ENCODE measurements around the gene CYP39A1.

CYP39A1 gene

DNA sequence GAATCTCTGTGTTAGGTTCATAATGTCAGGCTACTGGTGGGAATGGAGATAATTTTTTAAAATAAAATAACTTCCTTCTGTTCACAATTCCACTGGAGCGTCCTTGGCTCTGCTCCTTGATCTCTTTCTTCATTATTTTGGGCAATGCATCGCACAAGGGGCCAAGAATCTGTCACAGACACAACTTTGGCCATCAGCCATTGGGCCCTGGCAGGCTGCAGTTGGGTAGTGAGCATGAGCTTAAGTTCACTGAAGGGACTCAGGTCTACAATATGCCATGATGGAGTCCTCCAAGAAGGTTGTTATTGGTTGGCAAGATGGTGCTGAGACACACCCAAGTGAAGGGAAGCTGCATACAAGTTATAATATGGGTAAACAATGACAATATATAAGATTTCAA lies 40.0 kb downstream of the CYP39A1 start:
- H3K4me3 ChIP-seq (ENCODE audit: low read length), result no peak overlapping the region
- no peaks in the 10 kb centered on the region for H3K9me3 ChIP-seq (ENCODE audit: control insufficient read depth, low read length)
- no peaks in the 10 kb centered on the region for H3K27me3 ChIP-seq (ENCODE audit: control insufficient read depth, insufficient read depth, low read length)
- H3K36me3 ChIP-seq (ENCODE audit: control insufficient read depth, insufficient read depth, low read length), result no peaks in the 10 kb centered on the region
- H3K9ac ChIP-seq (ENCODE audit: low read length), result no peak overlapping the region
- no peaks in the 10 kb centered on the region for H3K4me1 ChIP-seq (ENCODE audit: control insufficient read depth, insufficient read depth, low read length)

DNA sequence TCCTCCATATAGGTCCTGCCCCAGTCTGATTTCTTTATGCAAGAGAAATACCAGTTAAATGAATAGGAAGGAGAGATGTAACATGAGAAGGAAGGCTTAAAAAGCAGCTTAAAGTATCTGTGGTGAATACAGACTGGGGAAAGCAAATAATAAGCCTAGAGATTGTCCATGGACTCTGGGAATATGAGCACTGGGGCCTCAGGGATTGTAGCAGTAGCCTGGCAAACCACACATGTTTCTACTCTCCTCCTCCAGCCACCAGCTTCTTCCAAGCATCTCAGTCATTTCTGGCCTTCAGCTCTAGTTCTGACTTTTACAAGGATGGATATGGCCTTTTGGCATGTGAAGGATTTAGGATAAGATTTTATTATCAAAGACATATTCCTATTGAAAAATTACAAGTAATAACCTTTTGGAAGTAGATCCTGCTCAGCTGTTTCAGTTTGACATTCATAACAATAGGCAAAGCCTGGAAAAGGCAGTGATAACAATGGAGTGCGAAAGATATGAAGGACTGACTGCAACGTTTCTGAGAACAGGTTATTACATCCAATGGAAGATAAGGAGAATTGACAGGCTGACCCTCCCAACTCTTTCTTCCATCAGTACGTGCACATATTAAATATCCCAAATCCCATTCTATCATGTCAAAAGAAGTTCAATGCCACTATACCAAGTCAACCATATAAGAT lies 41.6 kb downstream of the CYP39A1 start:
- no peaks in the 10 kb centered on the region for H3K4me1 ChIP-seq (ENCODE audit: control insufficient read depth, insufficient read depth, low read length)
- H3K4me3 ChIP-seq (ENCODE audit: low read length), result no peak overlapping the region
- H3K9me3 ChIP-seq (ENCODE audit: control insufficient read depth, low read length), result no peaks in the 10 kb centered on the region
- H3K27me3 ChIP-seq (ENCODE audit: control insufficient read depth, insufficient read depth, low read length), result no peaks in the 10 kb centered on the region
- H3K9ac ChIP-seq (ENCODE audit: low read length), result no peak overlapping the region
- no peaks in the 10 kb centered on the region for H3K36me3 ChIP-seq (ENCODE audit: control insufficient read depth, insufficient read depth, low read length)

DNA sequence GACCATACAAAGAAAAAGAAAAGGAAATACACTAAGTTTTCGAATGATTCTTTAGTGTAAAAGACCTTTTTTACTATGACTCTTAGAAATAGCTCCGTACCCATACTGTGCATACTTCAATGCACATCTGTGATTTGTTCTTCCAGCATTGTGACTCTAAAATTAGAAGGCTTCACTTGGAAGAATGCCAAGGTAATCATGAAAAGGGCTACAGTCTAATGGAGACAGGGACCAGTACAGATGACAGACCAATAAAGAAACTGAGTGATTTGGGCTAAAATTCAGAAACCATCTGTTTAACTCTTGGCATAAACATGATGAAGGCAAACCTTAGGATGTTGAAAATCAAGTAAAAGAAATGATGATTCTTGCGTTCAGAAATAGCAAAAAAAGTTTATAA lies 46.3 kb downstream of the CYP39A1 start:
- Histone ChIP-seq H3K4me1 (ENCODE audit: control insufficient read depth, insufficient read depth, low read length) (no peaks in the 10 kb centered on the region), H3K36me3 (ENCODE audit: control insufficient read depth, insufficient read depth, low read length) (no peaks in the 10 kb centered on the region), H3K9me3 (ENCODE audit: control insufficient read depth, low read length) (no peaks in the 10 kb centered on the region), H3K9ac (ENCODE audit: low read length) (no peak overlapping the region), H3K27me3 (ENCODE audit: control insufficient read depth, insufficient read depth, low read length) (no peaks in the 10 kb centered on the region), H3K4me3 (ENCODE audit: low read length) (no peak overlapping the region)

DNA sequence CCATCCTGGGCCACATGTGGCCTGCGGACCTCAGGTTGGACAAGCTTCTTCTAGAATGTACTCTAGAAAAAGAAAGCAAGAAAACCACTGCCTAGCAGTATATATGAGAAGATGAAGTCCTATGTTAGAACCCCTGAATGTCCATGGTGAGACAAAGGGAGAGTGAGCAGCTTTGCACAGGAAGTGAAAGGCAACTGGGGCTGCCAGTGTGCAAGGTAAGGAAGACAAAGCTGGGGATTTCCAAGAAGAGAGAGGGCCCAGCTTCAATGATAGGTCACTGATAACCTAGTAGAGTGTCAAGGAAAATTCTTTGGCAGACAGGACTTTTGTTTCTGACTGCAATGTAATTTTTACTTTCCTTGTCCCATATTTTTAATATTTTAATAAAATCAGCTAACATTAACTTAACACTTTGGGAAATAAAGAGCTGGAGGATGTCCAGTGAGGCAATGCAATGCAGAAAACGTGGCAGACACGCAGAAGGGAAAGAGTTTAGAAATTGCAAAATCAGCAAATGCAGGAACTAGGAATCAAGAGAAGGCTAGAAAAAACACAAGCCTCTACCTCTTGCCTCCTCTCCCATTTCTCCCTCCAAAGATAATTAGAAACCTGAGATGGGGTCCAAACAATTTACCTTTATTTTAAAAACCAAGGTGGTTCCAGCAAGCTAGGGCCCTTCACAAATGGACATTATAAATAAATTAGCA lies 47.4 kb downstream of the CYP39A1 start:
- Histone ChIP-seq H3K36me3 (ENCODE audit: control insufficient read depth, insufficient read depth, low read length) (no peaks in the 10 kb centered on the region), H3K9ac (ENCODE audit: low read length) (no peak overlapping the region), H3K9me3 (ENCODE audit: control insufficient read depth, low read length) (no peaks in the 10 kb centered on the region), H3K4me1 (ENCODE audit: control insufficient read depth, insufficient read depth, low read length) (no peaks in the 10 kb centered on the region), H3K27me3 (ENCODE audit: control insufficient read depth, insufficient read depth, low read length) (no peaks in the 10 kb centered on the region), H3K4me3 (ENCODE audit: low read length) (no peak overlapping the region)

DNA sequence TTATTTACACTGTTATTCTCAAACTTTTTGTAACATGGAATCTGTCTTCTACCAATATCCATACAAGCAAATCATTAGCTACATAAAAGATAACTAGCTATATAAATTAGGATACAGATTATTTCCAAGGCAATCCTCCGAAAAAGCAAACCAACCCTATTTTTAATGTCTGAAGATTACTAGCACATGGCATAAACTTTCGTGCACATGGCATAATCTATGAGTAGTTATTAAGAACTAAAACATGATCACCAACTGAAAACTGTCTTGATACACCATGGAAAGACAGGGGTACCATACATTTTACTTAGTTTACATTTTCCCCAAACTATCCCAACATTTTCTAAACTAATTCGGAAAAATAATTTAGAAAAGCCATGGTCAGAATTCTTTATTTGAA lies 54.4 kb downstream of the CYP39A1 start:
- H3K9ac ChIP-seq (ENCODE audit: low read length), result no peak overlapping the region
- no peaks in the 10 kb centered on the region for H3K27me3 ChIP-seq (ENCODE audit: control insufficient read depth, insufficient read depth, low read length)
- no peaks in the 10 kb centered on the region for H3K9me3 ChIP-seq (ENCODE audit: control insufficient read depth, low read length)
- no peak overlapping the region for H3K4me3 ChIP-seq (ENCODE audit: low read length)
- no peaks in the 10 kb centered on the region for H3K36me3 ChIP-seq (ENCODE audit: control insufficient read depth, insufficient read depth, low read length)
- no peaks in the 10 kb centered on the region for H3K4me1 ChIP-seq (ENCODE audit: control insufficient read depth, insufficient read depth, low read length)

DNA sequence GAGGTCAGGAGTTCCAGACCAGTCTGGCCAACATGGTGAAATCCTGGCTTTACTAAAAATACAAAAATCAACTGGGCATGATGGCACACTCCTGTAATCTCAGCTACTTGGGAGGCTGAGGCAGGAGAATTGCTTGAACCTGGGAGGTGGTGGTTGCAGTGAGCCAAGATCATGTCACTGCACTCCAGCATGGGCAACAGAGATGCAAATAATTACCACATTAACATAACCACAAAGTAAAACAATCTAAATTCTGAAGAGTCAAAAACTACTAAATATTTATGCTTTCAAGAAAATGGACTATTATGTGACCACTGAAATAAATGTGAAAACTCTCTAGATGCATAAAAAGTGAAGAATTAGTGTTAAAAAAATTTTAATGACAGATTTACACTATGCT lies 59.9 kb downstream of the CYP39A1 start:
- no peaks in the 10 kb centered on the region for H3K36me3 ChIP-seq (ENCODE audit: control insufficient read depth, insufficient read depth, low read length)
- H3K9ac ChIP-seq (ENCODE audit: low read length), result no peak overlapping the region
- no peaks in the 10 kb centered on the region for H3K4me1 ChIP-seq (ENCODE audit: control insufficient read depth, insufficient read depth, low read length)
- H3K9me3 ChIP-seq (ENCODE audit: control insufficient read depth, low read length), result no peaks in the 10 kb centered on the region
- no peaks in the 10 kb centered on the region for H3K27me3 ChIP-seq (ENCODE audit: control insufficient read depth, insufficient read depth, low read length)
- no peak overlapping the region for H3K4me3 ChIP-seq (ENCODE audit: low read length)

DNA sequence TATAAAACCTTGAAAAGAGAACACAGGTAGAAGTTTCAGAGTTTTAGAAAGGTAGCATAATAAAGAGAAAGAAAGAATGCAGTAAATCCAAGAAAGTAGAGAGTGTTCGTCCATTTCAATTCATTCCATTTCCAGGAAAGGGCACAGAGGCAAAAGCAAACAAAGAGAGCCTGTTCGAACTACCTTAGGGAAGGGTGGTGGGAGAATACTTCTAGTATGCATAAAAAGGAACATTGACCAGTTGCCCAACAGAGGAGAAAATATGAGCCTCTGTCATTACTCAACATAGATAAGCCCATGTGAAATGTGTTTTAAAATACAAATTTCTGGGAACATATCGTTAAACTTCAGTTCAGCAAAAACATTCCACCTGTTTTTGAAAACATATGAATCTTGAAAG lies 60.6 kb downstream of the CYP39A1 start:
- no peaks in the 10 kb centered on the region for H3K4me1 ChIP-seq (ENCODE audit: control insufficient read depth, insufficient read depth, low read length)
- H3K9ac ChIP-seq (ENCODE audit: low read length), result no peak overlapping the region
- H3K36me3 ChIP-seq (ENCODE audit: control insufficient read depth, insufficient read depth, low read length), result no peaks in the 10 kb centered on the region
- no peaks in the 10 kb centered on the region for H3K27me3 ChIP-seq (ENCODE audit: control insufficient read depth, insufficient read depth, low read length)
- no peaks in the 10 kb centered on the region for H3K9me3 ChIP-seq (ENCODE audit: control insufficient read depth, low read length)
- H3K4me3 ChIP-seq (ENCODE audit: low read length), result no peak overlapping the region

DNA sequence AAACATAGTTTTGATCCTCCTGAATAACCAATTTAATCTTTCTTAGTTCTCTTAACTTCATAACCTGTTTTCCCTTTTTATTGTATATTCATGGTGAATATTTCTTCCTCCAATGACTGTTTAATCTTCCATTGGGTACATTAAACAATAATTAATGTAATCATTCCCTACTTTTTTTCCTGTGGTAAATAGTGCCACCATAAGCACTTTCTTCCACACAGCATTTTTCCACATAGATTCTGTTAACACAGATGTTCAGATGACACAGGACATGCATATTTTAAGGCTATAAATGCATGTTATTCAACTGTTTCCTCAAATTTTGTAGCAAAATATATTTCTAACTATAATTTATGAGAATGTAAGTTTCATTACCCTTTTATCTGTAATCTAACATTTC lies 61.9 kb downstream of the CYP39A1 start:
- Histone ChIP-seq H3K36me3 (ENCODE audit: control insufficient read depth, insufficient read depth, low read length) (no peaks in the 10 kb centered on the region), H3K4me3 (ENCODE audit: low read length) (no peak overlapping the region), H3K9ac (ENCODE audit: low read length) (no peak overlapping the region), H3K9me3 (ENCODE audit: control insufficient read depth, low read length) (no peaks in the 10 kb centered on the region), H3K4me1 (ENCODE audit: control insufficient read depth, insufficient read depth, low read length) (no peaks in the 10 kb centered on the region), H3K27me3 (ENCODE audit: control insufficient read depth, insufficient read depth, low read length) (no peaks in the 10 kb centered on the region)

DNA sequence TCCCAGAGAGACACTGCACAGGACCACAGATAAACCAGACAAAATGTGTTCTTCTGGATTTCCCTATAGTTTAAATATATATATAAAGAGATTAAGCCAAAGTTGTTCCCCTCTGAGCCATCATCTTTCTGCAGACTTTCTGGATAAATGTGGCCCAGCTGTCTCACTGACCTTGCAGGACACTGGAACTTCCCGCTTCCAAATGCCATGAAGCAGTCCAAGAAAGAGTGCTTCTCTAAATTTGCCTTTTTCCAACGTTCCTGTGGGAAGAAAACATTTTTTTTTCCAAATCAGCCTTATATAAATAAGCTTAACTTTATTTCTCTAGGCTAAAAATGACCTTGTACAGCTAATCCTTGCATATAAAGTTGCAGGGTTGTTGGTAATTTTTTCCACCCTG lies 65.7 kb downstream of the CYP39A1 start:
- no peaks in the 10 kb centered on the region for H3K27me3 ChIP-seq (ENCODE audit: control insufficient read depth, insufficient read depth, low read length)
- H3K9ac ChIP-seq (ENCODE audit: low read length), result no peak overlapping the region
- H3K36me3 ChIP-seq (ENCODE audit: control insufficient read depth, insufficient read depth, low read length), result no peaks in the 10 kb centered on the region
- H3K4me3 ChIP-seq (ENCODE audit: low read length), result no peak overlapping the region
- peaks cover under 1% of the 10 kb centered on the region for H3K4me1 ChIP-seq (ENCODE audit: control insufficient read depth, insufficient read depth, low read length)
- H3K9me3 ChIP-seq (ENCODE audit: control insufficient read depth, low read length), result no peaks in the 10 kb centered on the region

DNA sequence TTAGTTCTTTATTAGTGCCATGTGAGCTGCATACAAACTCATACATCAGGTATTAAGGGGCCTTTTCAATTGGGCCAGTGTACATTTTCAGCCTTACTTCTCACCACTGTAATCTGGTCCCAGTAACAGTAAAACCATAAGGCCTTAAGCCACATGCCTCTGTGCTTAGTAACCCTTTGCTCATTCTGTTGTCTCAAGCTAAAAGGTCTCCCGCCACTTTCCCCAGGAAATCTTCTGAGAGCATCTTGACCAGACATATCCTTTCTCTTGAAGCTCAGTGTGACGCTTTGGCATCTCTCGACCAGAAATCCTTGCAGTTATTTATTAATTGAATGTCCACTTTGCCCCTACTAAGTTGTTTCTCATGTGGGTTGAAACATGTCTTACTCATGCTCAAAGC lies 68.0 kb downstream of the CYP39A1 start:
- peaks cover 9% of the 10 kb centered on the region for H3K4me1 ChIP-seq (ENCODE audit: control insufficient read depth, insufficient read depth, low read length)
- H3K9ac ChIP-seq (ENCODE audit: low read length), result no peak overlapping the region
- no peaks in the 10 kb centered on the region for H3K27me3 ChIP-seq (ENCODE audit: control insufficient read depth, insufficient read depth, low read length)
- no peaks in the 10 kb centered on the region for H3K36me3 ChIP-seq (ENCODE audit: control insufficient read depth, insufficient read depth, low read length)
- H3K9me3 ChIP-seq (ENCODE audit: control insufficient read depth, low read length), result no peaks in the 10 kb centered on the region
- H3K4me3 ChIP-seq (ENCODE audit: low read length), result no peak overlapping the region

DNA sequence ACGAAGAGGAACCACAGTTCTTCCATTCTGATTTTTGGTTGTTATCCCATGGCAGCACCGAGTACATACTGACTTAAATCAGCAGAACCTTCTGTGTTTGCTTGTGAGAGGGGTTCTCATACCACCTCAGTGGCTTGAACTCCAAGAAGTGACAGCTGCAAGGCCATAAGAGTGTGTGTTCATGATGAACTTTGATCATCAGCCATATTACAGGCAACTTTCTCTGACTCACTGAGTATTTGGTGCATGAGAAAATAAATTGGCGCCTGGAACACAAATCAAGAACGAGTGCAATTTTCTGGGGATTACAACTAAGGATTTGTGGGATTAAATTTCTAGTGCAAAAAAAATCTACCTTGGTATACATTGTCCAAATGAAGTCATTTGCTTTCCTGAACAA lies 68.9 kb downstream of the CYP39A1 start:
- Histone ChIP-seq H3K27me3 (ENCODE audit: control insufficient read depth, insufficient read depth, low read length) (no peaks in the 10 kb centered on the region), H3K4me3 (ENCODE audit: low read length) (no peak overlapping the region), H3K9ac (ENCODE audit: low read length) (no peak overlapping the region), H3K4me1 (ENCODE audit: control insufficient read depth, insufficient read depth, low read length) (peaks cover 9% of the 10 kb centered on the region), H3K36me3 (ENCODE audit: control insufficient read depth, insufficient read depth, low read length) (no peaks in the 10 kb centered on the region), H3K9me3 (ENCODE audit: control insufficient read depth, low read length) (no peaks in the 10 kb centered on the region)

DNA sequence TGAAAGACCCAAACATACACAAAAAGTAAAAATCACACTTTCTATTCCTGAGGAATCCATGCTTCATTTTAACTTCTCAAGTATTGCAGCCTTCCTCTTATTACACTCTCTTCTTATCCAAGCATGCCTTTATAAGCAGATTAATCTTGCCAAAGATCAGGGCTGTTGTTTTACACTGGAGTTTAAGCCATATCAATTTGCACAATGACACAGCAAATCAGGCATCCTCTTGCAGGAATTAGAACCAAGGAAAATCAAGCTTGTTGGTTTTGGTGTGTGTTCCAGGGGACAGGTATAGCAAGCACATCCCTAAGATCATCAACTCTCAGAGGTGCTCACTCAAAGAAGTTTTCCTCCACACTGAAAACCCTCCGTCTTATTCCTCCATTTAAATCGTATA lies 69.5 kb downstream of the CYP39A1 start:
- H3K4me3 ChIP-seq (ENCODE audit: low read length), result no peak overlapping the region
- no peaks in the 10 kb centered on the region for H3K9me3 ChIP-seq (ENCODE audit: control insufficient read depth, low read length)
- H3K27me3 ChIP-seq (ENCODE audit: control insufficient read depth, insufficient read depth, low read length), result no peaks in the 10 kb centered on the region
- no peak overlapping the region for H3K9ac ChIP-seq (ENCODE audit: low read length)
- peaks cover 9% of the 10 kb centered on the region for H3K4me1 ChIP-seq (ENCODE audit: control insufficient read depth, insufficient read depth, low read length)
- no peaks in the 10 kb centered on the region for H3K36me3 ChIP-seq (ENCODE audit: control insufficient read depth, insufficient read depth, low read length)

Data from mucosa of stomach (tissue), 1 donor.